ENCODE measurements around the gene IGSF5.

Gene IGSF5

DNA sequence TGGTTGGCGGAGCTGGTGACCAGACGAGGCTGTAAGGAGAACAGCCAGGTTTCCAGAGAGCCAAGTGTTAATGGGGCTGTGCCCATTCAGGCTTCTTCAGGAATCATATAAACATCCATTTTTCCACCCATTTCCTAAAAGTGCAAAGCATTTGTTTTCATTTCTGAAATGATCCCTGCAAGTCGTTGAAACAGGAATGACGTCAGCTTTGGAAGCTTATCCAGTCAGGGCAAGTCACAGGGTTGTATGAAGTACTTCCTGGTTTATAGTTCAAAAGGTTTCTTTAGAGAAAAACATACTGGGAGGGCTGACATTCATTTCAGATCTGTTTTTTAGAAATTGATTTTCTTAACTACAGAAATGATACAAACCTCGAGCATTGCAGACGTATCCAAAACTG, 29.2 kb downstream of the IGSF5 start:
- no peak overlapping the region for H3K4me3 ChIP-seq (ENCODE audit: insufficient read depth, low read depth, low read length, poor library complexity, severe bottlenecking)
- no peaks in the 10 kb centered on the region for H3K27me3 ChIP-seq (replicated peaks; ENCODE audit: control insufficient read depth, insufficient read depth, low read length, poor library complexity, severe bottlenecking)

DNA sequence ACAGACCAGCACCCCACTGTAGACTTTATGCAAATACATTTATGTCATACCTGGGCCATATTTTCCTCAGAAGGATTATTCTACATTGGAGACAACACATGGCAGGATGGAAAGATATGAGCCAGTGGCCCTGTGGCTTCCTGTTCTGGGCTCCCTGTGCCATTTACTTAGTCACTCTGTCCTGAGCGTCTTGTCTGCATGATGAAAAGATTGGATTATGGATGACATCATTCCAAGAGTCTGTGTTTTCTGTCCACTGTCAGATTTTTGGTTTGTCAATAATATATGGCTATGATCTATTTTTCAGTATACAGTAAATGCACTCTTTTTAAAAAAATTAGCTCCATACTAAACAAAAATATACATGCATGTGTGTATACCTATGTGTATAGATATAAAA, 30.8 kb downstream of the IGSF5 start:
- H3K36me3 ChIP-seq (ENCODE audit: control insufficient read depth, insufficient read depth, low read length): no peaks in the 10 kb centered on the region
- no peaks in the 10 kb centered on the region for H3K27me3 ChIP-seq (replicated peaks; ENCODE audit: control insufficient read depth, insufficient read depth, low read length, poor library complexity, severe bottlenecking)

More for the DNA sequence above, 29.2 kb downstream of the IGSF5 start:
- Histone ChIP-seq H3K27ac (ENCODE audit: insufficient read depth, low read length, poor library complexity, severe bottlenecking) (no peak overlapping the region), H3K36me3 (ENCODE audit: control insufficient read depth, insufficient read depth, low read length) (no peaks in the 10 kb centered on the region), H3K9me3 (ENCODE audit: control insufficient read depth, low read length) (no peaks in the 10 kb centered on the region), H3K4me1 (ENCODE audit: control insufficient read depth, insufficient read depth, low read length, poor library complexity, severe bottlenecking) (no peaks in the 10 kb centered on the region)
- DNase-seq: no peak

DNA sequence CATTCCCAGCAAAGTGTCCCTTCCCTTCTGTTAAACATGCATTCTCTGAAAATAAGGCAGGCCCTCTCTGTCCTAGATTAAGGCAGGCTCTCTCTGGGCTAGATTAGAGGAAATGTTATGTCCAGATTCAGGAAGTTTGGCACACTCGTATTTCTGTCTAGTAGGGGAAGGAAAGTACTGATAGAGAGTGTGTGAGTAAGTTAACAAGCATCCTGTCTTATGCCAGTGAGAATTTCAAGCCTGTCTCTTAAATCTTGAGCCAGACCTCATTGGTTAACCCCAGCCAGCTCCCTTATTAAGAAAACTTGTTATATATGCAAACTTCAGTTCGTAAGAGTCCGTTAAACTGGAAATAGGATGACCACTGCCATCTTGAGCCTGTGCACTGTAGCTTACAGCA, 31.6 kb downstream of the IGSF5 start:
- H3K27me3 ChIP-seq (replicated peaks; ENCODE audit: control insufficient read depth, insufficient read depth, low read length, poor library complexity, severe bottlenecking): no peaks in the 10 kb centered on the region
- no peak overlapping the region for H3K27ac ChIP-seq (ENCODE audit: insufficient read depth, low read length, poor library complexity, severe bottlenecking)
- no peak overlapping the region for H3K4me3 ChIP-seq (ENCODE audit: insufficient read depth, low read depth, low read length, poor library complexity, severe bottlenecking)
- no peaks in the 10 kb centered on the region for H3K9me3 ChIP-seq (ENCODE audit: control insufficient read depth, low read length)
- no peak for DNase-seq
- H3K4me1 ChIP-seq (ENCODE audit: control insufficient read depth, insufficient read depth, low read length, poor library complexity, severe bottlenecking): no peaks in the 10 kb centered on the region
- no peaks in the 10 kb centered on the region for H3K36me3 ChIP-seq (ENCODE audit: control insufficient read depth, insufficient read depth, low read length)

More for the DNA sequence above, 30.8 kb downstream of the IGSF5 start:
- Histone ChIP-seq H3K27ac (ENCODE audit: insufficient read depth, low read length, poor library complexity, severe bottlenecking) (no peak overlapping the region), H3K4me1 (ENCODE audit: control insufficient read depth, insufficient read depth, low read length, poor library complexity, severe bottlenecking) (no peaks in the 10 kb centered on the region), H3K4me3 (ENCODE audit: insufficient read depth, low read depth, low read length, poor library complexity, severe bottlenecking) (no peak overlapping the region), H3K9me3 (ENCODE audit: control insufficient read depth, low read length) (no peaks in the 10 kb centered on the region)
- DNase-seq: no peak

DNA sequence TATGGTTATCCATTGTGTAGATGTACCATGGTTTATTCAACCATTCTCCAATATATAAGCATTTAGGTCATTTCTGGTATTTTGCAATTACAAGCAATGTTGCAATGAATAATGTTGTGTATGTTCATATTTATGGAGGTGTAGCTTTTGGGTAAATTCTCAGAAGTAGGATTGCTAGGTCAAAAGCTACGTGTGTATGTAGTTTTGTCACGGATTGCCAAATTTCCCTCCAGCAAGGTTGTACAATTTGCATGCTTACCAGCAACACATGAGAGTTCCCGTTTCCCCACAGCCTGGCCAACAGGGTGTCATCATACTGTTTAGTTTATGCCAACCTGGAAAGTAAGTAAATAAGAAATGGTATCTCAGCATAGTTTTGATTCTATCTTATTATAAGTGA, 36.3 kb downstream of the IGSF5 start:
- Histone ChIP-seq H3K4me3 (ENCODE audit: insufficient read depth, low read depth, low read length, poor library complexity, severe bottlenecking) (no peak overlapping the region), H3K4me1 (ENCODE audit: control insufficient read depth, insufficient read depth, low read length, poor library complexity, severe bottlenecking) (no peaks in the 10 kb centered on the region), H3K36me3 (ENCODE audit: control insufficient read depth, insufficient read depth, low read length) (no peaks in the 10 kb centered on the region), H3K27ac (ENCODE audit: insufficient read depth, low read length, poor library complexity, severe bottlenecking) (no peak overlapping the region), H3K9me3 (ENCODE audit: control insufficient read depth, low read length) (no peaks in the 10 kb centered on the region), H3K27me3 (replicated peaks; ENCODE audit: control insufficient read depth, insufficient read depth, low read length, poor library complexity, severe bottlenecking) (no peaks in the 10 kb centered on the region)
- no peak for DNase-seq

DNA sequence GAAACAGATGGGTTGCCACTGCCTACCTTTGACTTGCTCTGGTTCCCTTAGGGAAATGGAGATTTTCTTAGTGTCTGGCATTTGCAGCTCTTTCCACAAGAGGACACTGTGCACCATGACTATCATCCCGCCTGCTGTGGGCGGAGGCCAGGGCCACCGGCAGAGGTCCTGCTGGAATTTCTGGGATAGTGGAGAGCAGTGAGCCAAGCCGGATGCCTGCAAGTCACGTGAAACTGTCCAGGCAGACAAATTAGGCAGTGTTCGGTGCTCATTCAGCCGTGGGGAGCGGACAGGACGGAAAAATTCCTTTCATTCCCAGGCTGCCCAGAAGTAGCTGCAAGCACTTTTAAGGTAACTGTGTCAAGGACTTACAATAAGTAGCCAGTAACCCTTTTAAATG, 43.4 kb downstream of the IGSF5 start:
- Histone ChIP-seq H3K36me3 (ENCODE audit: control insufficient read depth, insufficient read depth, low read length) (no peaks in the 10 kb centered on the region), H3K27me3 (replicated peaks; ENCODE audit: control insufficient read depth, insufficient read depth, low read length, poor library complexity, severe bottlenecking) (no peaks in the 10 kb centered on the region), H3K9me3 (ENCODE audit: control insufficient read depth, low read length) (no peaks in the 10 kb centered on the region), H3K4me3 (ENCODE audit: insufficient read depth, low read depth, low read length, poor library complexity, severe bottlenecking) (no peak overlapping the region), H3K4me1 (ENCODE audit: control insufficient read depth, insufficient read depth, low read length, poor library complexity, severe bottlenecking) (no peaks in the 10 kb centered on the region), H3K27ac (ENCODE audit: insufficient read depth, low read length, poor library complexity, severe bottlenecking) (no peak overlapping the region)
- DNase-seq: no peak

DNA sequence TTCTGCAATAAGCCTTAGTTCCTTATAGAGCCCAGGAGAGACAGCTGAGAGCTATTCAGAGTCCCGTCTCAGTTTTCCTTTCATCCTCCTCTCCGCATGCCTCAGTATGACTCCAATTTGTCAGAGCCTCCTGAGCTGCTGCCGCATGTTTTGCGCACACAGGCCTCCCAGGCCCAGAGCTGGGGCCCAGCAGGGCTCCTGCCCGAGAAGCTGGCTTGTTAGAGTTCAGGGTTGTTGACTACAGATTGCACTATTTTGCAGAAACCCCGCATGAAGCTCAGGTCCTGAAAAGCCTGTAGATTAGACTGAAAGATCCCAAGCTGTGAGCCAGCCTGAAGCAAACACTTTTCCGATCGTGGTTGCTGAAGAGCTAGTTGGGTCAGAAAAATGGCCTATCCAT, 51.5 kb downstream of the IGSF5 start:
- H3K4me3 ChIP-seq (ENCODE audit: insufficient read depth, low read depth, low read length, poor library complexity, severe bottlenecking): no peak overlapping the region
- H3K9me3 ChIP-seq (ENCODE audit: control insufficient read depth, low read length): no peaks in the 10 kb centered on the region
- no peaks in the 10 kb centered on the region for H3K36me3 ChIP-seq (ENCODE audit: control insufficient read depth, insufficient read depth, low read length)
- no peaks in the 10 kb centered on the region for H3K4me1 ChIP-seq (ENCODE audit: control insufficient read depth, insufficient read depth, low read length, poor library complexity, severe bottlenecking)
- no peak for DNase-seq
- no peak overlapping the region for H3K27ac ChIP-seq (ENCODE audit: insufficient read depth, low read length, poor library complexity, severe bottlenecking)
- no peaks in the 10 kb centered on the region for H3K27me3 ChIP-seq (replicated peaks; ENCODE audit: control insufficient read depth, insufficient read depth, low read length, poor library complexity, severe bottlenecking)

DNA sequence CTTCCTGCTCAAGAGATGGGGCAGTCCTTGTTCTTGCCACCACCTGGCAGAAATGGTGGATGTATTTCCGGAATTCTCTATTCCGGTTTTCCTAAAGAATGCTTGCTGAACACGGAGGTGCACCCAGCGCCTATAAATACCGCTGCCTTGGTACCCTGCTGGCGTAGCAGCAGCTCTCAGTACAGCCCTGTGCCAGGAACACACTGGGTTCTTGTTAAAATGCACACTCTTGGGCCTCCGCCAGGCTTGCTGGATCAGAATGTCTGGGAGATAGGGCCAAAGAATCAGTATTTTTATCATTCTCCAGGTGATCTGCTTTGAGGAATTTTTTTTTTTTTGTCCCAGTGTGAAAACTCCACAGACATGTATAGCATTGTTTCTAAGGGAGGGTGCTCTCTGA, 54.2 kb downstream of the IGSF5 start:
- no peaks in the 10 kb centered on the region for H3K36me3 ChIP-seq (ENCODE audit: control insufficient read depth, insufficient read depth, low read length)
- H3K4me1 ChIP-seq (ENCODE audit: control insufficient read depth, insufficient read depth, low read length, poor library complexity, severe bottlenecking): no peaks in the 10 kb centered on the region
- no peaks in the 10 kb centered on the region for H3K27me3 ChIP-seq (replicated peaks; ENCODE audit: control insufficient read depth, insufficient read depth, low read length, poor library complexity, severe bottlenecking)
- DNase-seq: no peak
- no peaks in the 10 kb centered on the region for H3K9me3 ChIP-seq (ENCODE audit: control insufficient read depth, low read length)
- no peak overlapping the region for H3K4me3 ChIP-seq (ENCODE audit: insufficient read depth, low read depth, low read length, poor library complexity, severe bottlenecking)
- no peak overlapping the region for H3K27ac ChIP-seq (ENCODE audit: insufficient read depth, low read length, poor library complexity, severe bottlenecking)

DNA sequence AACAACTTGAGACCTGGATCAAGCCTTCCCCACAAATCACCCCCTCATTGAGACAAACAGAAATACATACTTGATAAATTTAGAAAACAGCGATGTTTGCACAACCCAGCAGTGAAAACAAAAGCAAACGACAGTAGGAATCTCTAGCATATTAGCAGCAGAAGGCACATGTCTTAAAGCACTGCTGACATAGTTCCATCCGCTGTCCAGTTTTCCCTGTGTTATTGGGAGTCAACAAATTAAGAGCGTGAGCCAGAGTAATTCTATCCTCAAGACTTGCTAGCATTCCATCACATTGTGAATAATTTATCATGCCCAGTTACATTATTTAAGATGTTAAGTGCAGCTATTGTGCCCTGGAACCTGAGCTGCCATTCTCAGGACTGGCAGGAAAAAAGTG, 55.3 kb downstream of the IGSF5 start:
- Histone ChIP-seq H3K9me3 (ENCODE audit: control insufficient read depth, low read length) (no peaks in the 10 kb centered on the region), H3K27me3 (replicated peaks; ENCODE audit: control insufficient read depth, insufficient read depth, low read length, poor library complexity, severe bottlenecking) (no peaks in the 10 kb centered on the region), H3K4me1 (ENCODE audit: control insufficient read depth, insufficient read depth, low read length, poor library complexity, severe bottlenecking) (no peaks in the 10 kb centered on the region), H3K27ac (ENCODE audit: insufficient read depth, low read length, poor library complexity, severe bottlenecking) (no peak overlapping the region), H3K4me3 (ENCODE audit: insufficient read depth, low read depth, low read length, poor library complexity, severe bottlenecking) (no peak overlapping the region), H3K36me3 (ENCODE audit: control insufficient read depth, insufficient read depth, low read length) (no peaks in the 10 kb centered on the region)
- DNase-seq: no peak

DNA sequence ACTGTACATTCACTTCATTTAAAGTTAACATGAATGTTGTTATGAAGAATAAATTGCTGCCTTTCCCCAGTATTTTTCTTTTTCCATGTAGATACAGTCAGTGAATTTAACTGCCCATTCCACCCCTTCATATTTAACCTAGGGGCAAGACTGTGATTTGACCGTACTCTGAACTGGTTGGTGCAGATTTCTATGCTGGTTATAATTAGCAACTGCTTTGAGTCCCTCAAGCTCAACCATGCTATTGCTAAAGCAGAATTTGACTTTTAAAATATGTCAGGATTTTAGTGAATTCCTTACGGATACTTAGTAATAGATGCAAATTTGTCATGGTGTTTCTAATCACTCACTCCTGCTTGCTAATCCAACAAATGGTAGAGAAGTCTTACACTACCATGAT, 57.2 kb downstream of the IGSF5 start:
- H3K27me3 ChIP-seq (replicated peaks; ENCODE audit: control insufficient read depth, insufficient read depth, low read length, poor library complexity, severe bottlenecking): no peaks in the 10 kb centered on the region
- H3K27ac ChIP-seq (ENCODE audit: insufficient read depth, low read length, poor library complexity, severe bottlenecking): no peak overlapping the region
- H3K4me3 ChIP-seq (ENCODE audit: insufficient read depth, low read depth, low read length, poor library complexity, severe bottlenecking): no peak overlapping the region
- H3K36me3 ChIP-seq (ENCODE audit: control insufficient read depth, insufficient read depth, low read length): no peaks in the 10 kb centered on the region
- DNase-seq: no peak
- H3K4me1 ChIP-seq (ENCODE audit: control insufficient read depth, insufficient read depth, low read length, poor library complexity, severe bottlenecking): no peaks in the 10 kb centered on the region
- H3K9me3 ChIP-seq (ENCODE audit: control insufficient read depth, low read length): no peaks in the 10 kb centered on the region

DNA sequence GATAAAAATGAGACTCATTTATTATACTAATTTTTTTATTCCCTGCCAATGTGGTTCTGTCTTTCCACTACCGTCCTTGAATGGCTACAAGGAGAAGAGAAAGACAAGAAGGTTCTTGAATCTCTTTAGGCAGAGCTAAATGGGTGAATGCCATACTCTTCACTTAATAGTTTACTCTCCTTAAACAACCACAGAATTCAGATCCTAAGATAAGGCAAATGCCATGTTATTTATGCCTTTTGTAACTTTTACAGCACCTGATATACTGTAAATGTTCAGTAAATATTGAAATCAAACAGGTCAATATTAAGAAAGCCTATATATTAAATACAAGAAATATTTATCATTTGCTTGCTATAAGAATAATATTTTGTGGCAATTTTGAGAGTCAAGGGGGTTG, 58.4 kb downstream of the IGSF5 start:
- no peak for DNase-seq
- no peaks in the 10 kb centered on the region for H3K27me3 ChIP-seq (replicated peaks; ENCODE audit: control insufficient read depth, insufficient read depth, low read length, poor library complexity, severe bottlenecking)
- no peaks in the 10 kb centered on the region for H3K36me3 ChIP-seq (ENCODE audit: control insufficient read depth, insufficient read depth, low read length)
- H3K9me3 ChIP-seq (ENCODE audit: control insufficient read depth, low read length): no peaks in the 10 kb centered on the region
- no peaks in the 10 kb centered on the region for H3K4me1 ChIP-seq (ENCODE audit: control insufficient read depth, insufficient read depth, low read length, poor library complexity, severe bottlenecking)
- no peak overlapping the region for H3K27ac ChIP-seq (ENCODE audit: insufficient read depth, low read length, poor library complexity, severe bottlenecking)
- H3K4me3 ChIP-seq (ENCODE audit: insufficient read depth, low read depth, low read length, poor library complexity, severe bottlenecking): no peak overlapping the region

DNA sequence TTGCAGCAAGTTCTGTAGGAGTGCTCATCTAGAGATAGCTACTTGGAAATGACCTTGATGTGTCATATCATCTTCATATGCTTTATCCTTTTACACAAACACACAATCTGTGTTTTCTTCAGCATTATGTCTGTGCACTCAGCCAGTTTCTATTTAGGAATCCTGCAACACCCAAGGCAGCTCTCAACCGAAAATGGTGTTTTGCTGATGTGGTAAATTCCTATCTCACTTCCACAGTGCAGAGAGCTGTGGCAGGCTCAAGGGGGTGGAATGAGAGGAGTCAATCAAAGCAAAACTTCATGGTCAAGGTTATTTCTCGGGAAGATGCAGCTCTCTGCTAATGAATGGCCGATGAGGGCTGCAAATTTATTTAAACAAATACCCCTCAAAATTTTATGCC, 59.3 kb downstream of the IGSF5 start:
- H3K9me3 ChIP-seq (ENCODE audit: control insufficient read depth, low read length): no peaks in the 10 kb centered on the region
- H3K27me3 ChIP-seq (replicated peaks; ENCODE audit: control insufficient read depth, insufficient read depth, low read length, poor library complexity, severe bottlenecking): no peaks in the 10 kb centered on the region
- DNase-seq: no peak
- no peak overlapping the region for H3K27ac ChIP-seq (ENCODE audit: insufficient read depth, low read length, poor library complexity, severe bottlenecking)
- H3K36me3 ChIP-seq (ENCODE audit: control insufficient read depth, insufficient read depth, low read length): no peaks in the 10 kb centered on the region
- H3K4me3 ChIP-seq (ENCODE audit: insufficient read depth, low read depth, low read length, poor library complexity, severe bottlenecking): no peak overlapping the region
- no peaks in the 10 kb centered on the region for H3K4me1 ChIP-seq (ENCODE audit: control insufficient read depth, insufficient read depth, low read length, poor library complexity, severe bottlenecking)

Measured in effector memory CD4-positive, alpha-beta T cell (primary cell).